ENCODE results near the gene DHX57. TPM values are rescaled to one million over a fixed set of nuclear protein-coding genes. Genes with fewer than 3 reads are reported as not detected.

Gene DHX57
- total and polyA plus RNA-seq, 12 donors: 6.0 to 12.4 (median 9.7) TPM

GRCh38 chr2:38815936-38816335 is 59.8 kb downstream of the DHX57 start:
- peaks cover 0 to 99% (median 44%) of the 10 kb centered on the region in 9 donors for H3K36me3 ChIP-seq
- DNase-seq (no peak), ATAC-seq (peak in 1 of 8 donors; percentile 37)
- 90 to 91% methylated on average over 4 of the region's 4 CpGs for WGBS, 2 donors
- H3K27ac ChIP-seq: no peak overlapping the region
- H3K27me3 ChIP-seq: no peaks in the 10 kb centered on the region
- no peak overlapping the region for H3K4me3 ChIP-seq
- intact Hi-C loops (cut with DNase I): no loop called here
- H3K9me3 ChIP-seq: no peaks in the 10 kb centered on the region
- no peak for TF ChIP-seq CTCF (IDR thresholded peaks at IDR 0.05)
- H3K4me1 ChIP-seq: no peaks in the 10 kb centered on the region

- DNase-seq (no peak), ATAC-seq (no peak)
- Histone ChIP-seq H3K4me3 (no peak overlapping the region), H3K9me3 (no peaks in the 10 kb centered on the region), H3K4me1 (peaks cover 0 to 11% (median 0%) of the 10 kb centered on the region in 9 donors), H3K27me3 (no peaks in the 10 kb centered on the region), H3K36me3 (peaks cover 0 to 72% (median 25%) of the 10 kb centered on the region in 9 donors), H3K27ac (no peak overlapping the region)
- TF ChIP-seq CTCF (IDR thresholded peaks at IDR 0.05): no peak
- intact Hi-C loops (cut with DNase I): no loop called here
- 96% methylated on average over 7 of the region's 7 CpGs for WGBS, 2 donors
Observed at GRCh38 chr2:38810488-38810887, 65.2 kb downstream of the DHX57 start.

DNA sequence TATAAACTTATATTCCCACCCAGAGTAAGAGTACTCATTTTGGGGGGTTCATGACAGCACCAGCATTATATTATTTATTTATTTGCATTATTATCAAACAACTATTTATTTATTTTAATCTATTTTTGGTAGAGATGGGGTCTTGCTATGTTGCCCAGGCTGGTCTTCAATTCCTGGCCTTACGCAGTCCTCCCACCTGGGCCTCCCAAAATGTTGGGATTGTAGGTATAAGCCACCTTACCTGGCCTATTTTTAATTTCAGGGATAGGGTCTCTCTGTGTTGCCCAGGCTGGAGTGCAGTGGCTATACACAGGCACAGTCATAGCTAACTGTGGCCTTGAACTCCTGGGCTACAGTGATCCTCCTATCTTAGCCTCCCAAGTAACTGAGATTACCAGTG is 67.1 kb downstream of the DHX57 start:
- ATAC-seq (no peak), DNase-seq (no peak)
- no peak overlapping the region for H3K27ac ChIP-seq
- peaks cover 0 to 71% (median 16%) of the 10 kb centered on the region in 9 donors for H3K36me3 ChIP-seq
- 97 to 100% methylated on average over 1 of the region's 1 CpG for WGBS, 2 donors
- TF ChIP-seq CTCF (IDR thresholded peaks at IDR 0.05): no peak
- H3K9me3 ChIP-seq: no peaks in the 10 kb centered on the region
- intact Hi-C loops (cut with DNase I): no loop called here
- H3K4me1 ChIP-seq: peaks cover 0 to 11% (median 0%) of the 10 kb centered on the region in 9 donors
- H3K4me3 ChIP-seq: no peak overlapping the region
- no peaks in the 10 kb centered on the region for H3K27me3 ChIP-seq

- H3K4me1 ChIP-seq: peaks cover 0 to 11% (median 0%) of the 10 kb centered on the region in 9 donors
- no peak for DNase-seq
- TF ChIP-seq CTCF (IDR thresholded peaks at IDR 0.05): no peak
- no peak for ATAC-seq
- intact Hi-C loops (cut with DNase I): no loop called here
- no peaks in the 10 kb centered on the region for H3K27me3 ChIP-seq
- peak overlapping the region in 1 of 10 donors; percentile 55 for H3K27ac ChIP-seq
- no peaks in the 10 kb centered on the region for H3K9me3 ChIP-seq
- peaks cover 0 to 71% (median 6%) of the 10 kb centered on the region in 9 donors for H3K36me3 ChIP-seq
- H3K4me3 ChIP-seq: no peak overlapping the region
Observed at GRCh38 chr2:38806733-38807059, 69.0 kb downstream of the DHX57 start.

Measured in heart right ventricle (tissue), 16 donors.